H1 (cell line): ENCODE results near the gene APP. TPM values are rescaled to one million over a fixed set of nuclear protein-coding genes. Genes with fewer than 3 reads are reported as not detected.
A peak's percentile ranks its signal among the peaks of the same experiment; 100 is the strongest.

ENCODE experiments used
- CTCF ChIA-PET: fragments of 300-600 bp; sonication (Branson Sonifier 250); formaldehyde crosslinking; loops from one replicate; lab custom pipeline; 2021; ENCODE audit not compliant: partially characterized antibody; lab: Charles Lee
- POLR2A ChIA-PET: fragments of 300-600 bp; sonication (Branson Sonifier 250); formaldehyde crosslinking; loops from one replicate; lab custom pipeline; 2021; ENCODE audit warnings: inconsistent platforms; ENCODE audit not compliant: partially characterized antibody; lab: Charles Lee
- DNase-seq, 2 experiments: peaks; one replicate each; pipeline versions ENCODE4 v3.0.0 to v3.0.0-alpha.2; 2010 to 2022; ENCODE audit warnings: low spot score in 2 of 2, low read depth in 1 of 2, mixed read lengths in 1 of 2
- FAIRE-seq: peaks from 2 replicates; lab custom pipeline; 2011; peaks lifted over from hg19 to GRCh38; lab: Jason Lieb, UNC
- H2AFZ ChIP-seq: 2 replicates; pipeline ENCODE4 v1.8.1; 2012; ENCODE audit warnings: low read length, inconsistent platforms
- H2AK5ac ChIP-seq: 2 replicates; pipeline ENCODE4 v1.6.1; 2013; ENCODE audit warnings: low read depth, low read length
- H2BK120ac ChIP-seq: replicated peaks from 2 replicates; pipeline ENCODE3; 2013; ENCODE audit warnings: low read depth, low read length, inconsistent platforms
- H2BK12ac ChIP-seq: 2 replicates; pipeline ENCODE4 v1.6.1; 2013; ENCODE audit warnings: low read depth, low read length
- H2BK15ac ChIP-seq: 2 replicates; pipeline ENCODE4 v1.6.1; 2013; ENCODE audit warnings: low read length
- H2BK20ac ChIP-seq: 2 replicates; pipeline ENCODE4 v1.6.1; 2013; ENCODE audit warnings: low read length
- H2BK5ac ChIP-seq: 2 replicates; pipeline ENCODE4 v1.6.1; 2013; ENCODE audit warnings: low read depth, low read length
- H3K14ac ChIP-seq: 2 replicates; pipeline ENCODE4 v1.6.1; 2013; ENCODE audit warnings: inconsistent platforms; ENCODE audit not compliant: insufficient read length
- H3K18ac ChIP-seq: 2 replicates; pipeline ENCODE4 v1.6.1; 2013; ENCODE audit warnings: low read length; ENCODE audit errors: extremely low read depth
- H3K23ac ChIP-seq: 2 replicates; pipeline ENCODE4 v1.6.1; 2013; ENCODE audit warnings: inconsistent platforms; ENCODE audit not compliant: insufficient read length
- H3K23me2 ChIP-seq: 2 replicates; pipeline ENCODE4 v1.6.1; 2013; ENCODE audit warnings: low read depth, low read length
- H3K27ac ChIP-seq: 2 replicates; pipeline ENCODE4 v1.6.1; 2011; ENCODE audit warnings: low read depth, low read length, inconsistent platforms
- H3K27me3 ChIP-seq, 4 experiments: replicated peaks in 1 of 4; 1 replicate in 1 of 4; 2 replicates in 3 of 4; pipeline versions ENCODE4 v1.6.1 to v1.8.1; 2011 to 2013; ENCODE audit warnings: low read length in 3 of 4, mild to moderate bottlenecking in 3 of 4, inconsistent platforms in 2 of 4, mixed read lengths in 2 of 4, moderate library complexity in 1 of 4; ENCODE audit not compliant: control insufficient read depth in 3 of 4, insufficient read depth in 3 of 4; ENCODE audit errors: extremely low read depth in 1 of 4
- H3K36me3 ChIP-seq, 4 experiments: 2 replicates each; pipeline versions ENCODE4 v1.6.1 to v1.8.1; 2011 to 2013; ENCODE audit warnings: mild to moderate bottlenecking in 4 of 4, low read length in 3 of 4, moderate library complexity in 2 of 4, control low read depth in 1 of 4, inconsistent platforms in 1 of 4; ENCODE audit not compliant: insufficient read depth in 4 of 4, control insufficient read depth in 2 of 4
- H3K4ac ChIP-seq: replicated peaks from 2 replicates; pipeline ENCODE3; 2013; ENCODE audit warnings: low read length, low read depth, mixed read lengths, inconsistent platforms; ENCODE audit not compliant: insufficient read length
- H3K4me1 ChIP-seq, 4 experiments: replicated peaks in 1 of 4; 1 replicate in 1 of 4; 2 replicates in 3 of 4; pipeline versions ENCODE4 v1.6.1 to v1.8.1; 2011 to 2013; ENCODE audit warnings: low read length in 3 of 4, inconsistent platforms in 2 of 4, mixed read lengths in 1 of 4; ENCODE audit not compliant: insufficient read depth in 4 of 4, control insufficient read depth in 3 of 4
- H3K4me2 ChIP-seq, 2 experiments: 2 replicates each; pipeline versions ENCODE4 v1.6.1 to v1.8.1; 2011 to 2013; ENCODE audit warnings: low read depth in 2 of 2, low read length in 2 of 2, control low read depth in 1 of 2, inconsistent platforms in 1 of 2, mild to moderate bottlenecking in 1 of 2; ENCODE audit not compliant: insufficient read depth in 1 of 2
- H3K4me3 ChIP-seq, 4 experiments: fragments of 200-600, 300-600 bp in 1 of 4; sonication (generic), shearing (Covaris generic), sonication (Bioruptor Twin) in 1 of 4; 2 replicates each; pipeline versions ENCODE4 v1.5.1 to v1.8.1; 2011 to 2016; ENCODE audit warnings: low read length in 4 of 4, low read depth in 3 of 4, control low read depth in 2 of 4, inconsistent platforms in 2 of 4, mild to moderate bottlenecking in 2 of 4, mixed read lengths in 1 of 4, moderate library complexity in 1 of 4; ENCODE audit not compliant: insufficient read depth in 2 of 4; ENCODE audit errors: extremely low read depth in 1 of 4
- H3K56ac ChIP-seq: replicated peaks from 2 replicates; pipeline ENCODE3; 2013; ENCODE audit warnings: low read depth, mild to moderate bottlenecking, mixed read lengths, low read length, inconsistent platforms; ENCODE audit not compliant: insufficient read length
- H3K79me1 ChIP-seq: 2 replicates; pipeline ENCODE4 v1.6.1; 2013; ENCODE audit warnings: low read depth, low read length, control low read depth
- H3K79me2 ChIP-seq, 2 experiments: 2 replicates each; pipeline versions ENCODE4 v1.6.1 to v1.8.1; 2012 to 2013; ENCODE audit warnings: low read length in 2 of 2, mild to moderate bottlenecking in 2 of 2, inconsistent platforms in 1 of 2; ENCODE audit not compliant: insufficient read depth in 2 of 2, control insufficient read depth in 1 of 2
- H3K9ac ChIP-seq, 4 experiments: replicated peaks in 1 of 4; 1 replicate in 1 of 4; 2 replicates in 3 of 4; pipeline versions ENCODE4 v1.6.1 to v1.8.1; 2011 to 2013; ENCODE audit warnings: low read depth in 3 of 4, low read length in 3 of 4, control low read depth in 2 of 4, mild to moderate bottlenecking in 2 of 4, moderate library complexity in 2 of 4, inconsistent platforms in 1 of 4; ENCODE audit errors: extremely low read depth in 1 of 4
- H3K9me3 ChIP-seq, 2 experiments: 2 replicates each; pipeline versions ENCODE4 v1.6.1 to v1.8.1; 2012 to 2013; ENCODE audit warnings: mild to moderate bottlenecking in 2 of 2, moderate library complexity in 2 of 2, control low read depth in 1 of 2, inconsistent platforms in 1 of 2, low read depth in 1 of 2, low read length in 1 of 2, mixed read lengths in 1 of 2; ENCODE audit not compliant: insufficient read depth in 2 of 2
- H4K20me1 ChIP-seq, 2 experiments: replicated peaks in 1 of 2; 2 replicates each; pipeline versions ENCODE3 to v1.8.1; 2011 to 2013; ENCODE audit warnings: inconsistent platforms in 2 of 2, low read length in 2 of 2, mild to moderate bottlenecking in 1 of 2; ENCODE audit not compliant: insufficient read depth in 2 of 2, control insufficient read depth in 1 of 2
- H4K5ac ChIP-seq: 2 replicates; pipeline ENCODE4 v1.6.1; 2013; ENCODE audit warnings: low read length, low read depth, mixed read lengths, inconsistent platforms; ENCODE audit not compliant: insufficient read length
- H4K8ac ChIP-seq: 2 replicates; pipeline ENCODE4 v1.8.0; 2013; ENCODE audit warnings: mild to moderate bottlenecking, moderate library complexity, low read length, inconsistent platforms; ENCODE audit not compliant: insufficient read depth; ENCODE audit errors: extremely low read depth
- H4K91ac ChIP-seq: replicated peaks from 2 replicates; pipeline ENCODE3; 2013; ENCODE audit warnings: low read length, mixed read lengths, inconsistent platforms; ENCODE audit not compliant: insufficient read length
- HDAC2 ChIP-seq, 2 experiments: fragments of 300-600 bp in 1 of 2; sonication (generic) in 1 of 2; IDR thresholded peaks; 2 replicates each; pipeline ENCODE4 v1.6.1; 2011 to 2012; ENCODE audit warnings: low read depth in 2 of 2, low read length in 2 of 2, mild to moderate bottlenecking in 2 of 2, moderate library complexity in 2 of 2, borderline replicate concordance in 1 of 2, inconsistent platforms in 1 of 2
- TCF12 ChIP-seq: IDR thresholded peaks from 2 replicates; pipeline ENCODE4 v1.6.1; 2011; ENCODE audit warnings: low read depth, mild to moderate bottlenecking, low read length
- WGBS, 2 experiments: shearing (Covaris generic) in 1 of 2; methylation state at CpG; one replicate each; pipeline versions ENCODE4 v1.1.6 to v1.1.7; 2013 to 2015; ENCODE audit warnings: low lambda C conversion rate in 2 of 2, mixed read lengths in 2 of 2, inconsistent platforms in 1 of 2, low coverage in 1 of 2, missing lambda C conversion rate in 1 of 2; ENCODE audit not compliant: insufficient replicate concordance in 2 of 2, insufficient coverage in 1 of 2, insufficient read length in 1 of 2; ENCODE audit errors: extremely low coverage in 1 of 2, missing lambda C conversion rate in 1 of 2; 5-methylcytosine and 5-hydroxymethylcytosine counted together
- polyA plus RNA-seq, 7 experiments: library from polyadenylated mRNA; depleted of rRNA in 3 of 7; stranded (reverse) in 5 of 7; unstranded in 2 of 7; fragments of >200 nt in 5 of 7; fragments of 200-250 nt in 2 of 7; gene quantifications; 1 replicate in 5 of 7; 2 replicates in 1 of 7; 4 replicates in 1 of 7; pipeline versions ENCODE4 v1.2.1 to v1.2.3, GENCODE V29; 2011 to 2013; ENCODE audit warnings: missing spikeins in 2 of 7, mixed read lengths in 2 of 7
- total RNA-seq: library from RNA; stranded (reverse); fragmentation: NEBNext Ultra II Directional; extraction: Animal tissue kit (Norgen Biotek cat#: 25700); gene quantifications from 2 replicates; pipeline ENCODE4 v1.2.1, GENCODE V29; 2021

APP gene
- total and polyA plus RNA-seq, 2 of the 8 experiments (the other 6 are each of a cell fraction or from before 2014, with no cell fraction given) = 375 to 551 TPM

DNA sequence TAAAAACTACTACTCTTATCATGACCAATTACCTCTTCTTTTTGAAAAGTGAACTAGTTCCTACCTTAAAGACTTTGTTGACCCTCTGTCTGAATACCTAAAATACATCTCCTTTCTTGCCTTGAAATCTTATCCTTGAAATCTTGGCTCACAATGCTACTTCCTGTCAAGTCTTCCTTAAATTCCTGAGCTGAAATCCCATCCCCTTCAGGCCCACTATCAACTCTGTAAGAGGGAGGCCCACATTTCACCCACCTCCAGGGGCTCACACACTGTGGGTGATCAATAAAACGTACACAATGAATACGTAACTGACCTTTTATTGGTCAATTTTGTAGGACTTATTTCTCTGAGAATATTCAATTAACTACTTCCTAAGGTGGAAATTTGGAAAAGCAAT lies 88.0 kb downstream of the APP start:
- H3K4me2 ChIP-seq = no peak overlapping the region; a peak in 2 of 4 replicates
- H3K14ac ChIP-seq = no peak overlapping the region
- H2BK20ac ChIP-seq = no peak overlapping the region
- H3K27ac ChIP-seq = no peak overlapping the region
- no peak overlapping the region for H2BK120ac ChIP-seq
- H3K9me3 ChIP-seq = no peaks in the 10 kb centered on the region
- TF ChIP-seq TCF12 = no peak
- 0 out of 4 replicates have a peak, but pooled peaks of 1 of the 2 experiments have one; percentile 28 for TF ChIP-seq HDAC2 (IDR thresholded peaks at IDR 0.05; ENCODE audit: borderline replicate concordance in 1 of 2, low read depth in 2 of 2, low read length in 2 of 2)
- H2BK12ac ChIP-seq = no peak overlapping the region
- no peak overlapping the region for H3K4ac ChIP-seq
- H4K8ac ChIP-seq = no peak overlapping the region
- no peak overlapping the region for H3K9ac ChIP-seq
- H3K23ac ChIP-seq = no peak overlapping the region
- no peak overlapping the region for H3K56ac ChIP-seq
- no peaks in the 10 kb centered on the region for H3K79me1 ChIP-seq
- no peak for DNase-seq
- no peak overlapping the region for H2BK15ac ChIP-seq
- H3K36me3 ChIP-seq = no peaks in the 10 kb centered on the region; a peak in 1 of 8 replicates
- H2AK5ac ChIP-seq = no peak overlapping the region
- H3K18ac ChIP-seq = no peak overlapping the region
- H3K79me2 ChIP-seq = peaks cover 0 to 82% of the 10 kb centered on the region in 2 experiments; a peak in 3 of 4 replicates
- no peaks in the 10 kb centered on the region for H3K23me2 ChIP-seq
- H2AFZ ChIP-seq = no peak overlapping the region
- H3K27me3 ChIP-seq = no peaks in the 10 kb centered on the region
- ChIA-PET POLR2A (interaction anchor here (1.0 to 1.5 kb wide), 3 partner anchors 9 to 24 kb away, joined by 3 to 5 read pairs (median 4); no protein-coding TSS in a partner anchor), CTCF (interaction anchor here (1.2 kb wide), 1 partner anchor 83 kb away, joined by 3 read pairs; no protein-coding TSS in a partner anchor)
- peaks cover 0 to 20% (median 7%) of the 10 kb centered on the region in 4 experiments; a peak in 3 of 7 replicates for H3K4me1 ChIP-seq
- no peak overlapping the region for H4K91ac ChIP-seq
- H4K5ac ChIP-seq = no peak overlapping the region
- H4K20me1 ChIP-seq = no peaks in the 10 kb centered on the region
- FAIRE-seq = no peak
- 20% methylated on average over 2 of the region's 2 CpGs; no CpG with 5 or more reads in 1 of the 2 experiments for WGBS, 2 experiments
- peak overlapping the region; percentile 52; the same call in 1 of the 2 replicates for H2BK5ac ChIP-seq
- no peak overlapping the region for H3K4me3 ChIP-seq
